Hepatocyte (in vitro differentiated cells): Measurements from ENCODE around the gene SF3B4.

Source experiments
- EZH2 ChIP-seq: fragments of 200-600 bp; sonication (generic); IDR thresholded peaks from 2 replicates; pipeline ENCODE4 v1.6.1; 2016; ENCODE audit warnings: antibody characterized with exemption, mild to moderate bottlenecking, borderline replicate concordance
- EZH2phosphoT487 ChIP-seq: fragments of 200-600 bp; sonication (generic); IDR thresholded peaks from one replicate; pipeline ENCODE4 v1.6.1; 2018; ENCODE audit warnings: antibody characterized with exemption, mild to moderate bottlenecking, low read depth, moderate library complexity; ENCODE audit not compliant: unreplicated experiment, severe bottlenecking
- TF ChIP-seq, protein P1 (sequence below): fragments of 200-600 bp; sonication (generic); IDR thresholded peaks from 2 replicates; pipeline ENCODE4 v1.5.1; 2016; ENCODE audit warnings: antibody characterized with exemption, mild to moderate bottlenecking; ENCODE audit not compliant: poor library complexity

DNA sequence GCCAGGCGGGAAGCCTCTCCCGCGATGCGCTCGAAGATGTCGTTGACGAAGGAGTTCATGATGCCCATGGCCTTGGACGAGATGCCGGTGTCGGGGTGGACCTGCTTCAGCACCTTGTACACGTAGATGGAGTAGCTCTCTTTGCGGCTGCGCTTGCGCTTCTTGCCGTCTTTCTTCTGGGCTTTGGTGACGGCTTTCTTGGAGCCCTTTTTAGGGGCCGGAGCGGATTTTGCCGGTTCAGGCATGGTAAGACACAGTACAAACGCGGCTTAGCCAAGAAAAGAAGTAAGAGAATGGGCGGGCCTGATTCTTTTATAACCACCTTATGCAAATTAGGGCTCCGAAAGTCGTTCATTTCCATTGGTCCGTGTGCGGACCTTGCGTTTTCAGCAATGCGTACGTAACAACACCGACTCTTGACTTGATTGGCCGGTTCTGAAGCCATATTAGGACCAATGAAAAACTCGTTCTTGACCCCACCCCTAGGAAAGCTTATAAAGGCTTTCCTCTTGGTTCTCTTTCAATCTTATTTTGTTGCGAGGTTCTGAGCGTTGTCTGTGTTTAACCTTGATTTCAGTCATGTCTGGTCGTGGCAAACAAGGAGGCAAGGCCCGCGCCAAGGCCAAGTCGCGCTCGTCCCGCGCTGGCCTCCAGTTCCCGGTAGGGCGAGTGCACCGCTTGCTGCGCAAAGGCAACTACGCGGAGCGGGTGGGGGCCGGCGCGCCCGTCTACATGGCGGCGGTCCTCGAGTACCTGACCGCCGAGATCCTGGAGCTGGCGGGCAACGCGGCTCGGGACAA, 41.0 kb downstream of the SF3B4 start:
- no peak for TF ChIP-seq EZH2phosphoT487
- TF ChIP-seq, protein P1, sequence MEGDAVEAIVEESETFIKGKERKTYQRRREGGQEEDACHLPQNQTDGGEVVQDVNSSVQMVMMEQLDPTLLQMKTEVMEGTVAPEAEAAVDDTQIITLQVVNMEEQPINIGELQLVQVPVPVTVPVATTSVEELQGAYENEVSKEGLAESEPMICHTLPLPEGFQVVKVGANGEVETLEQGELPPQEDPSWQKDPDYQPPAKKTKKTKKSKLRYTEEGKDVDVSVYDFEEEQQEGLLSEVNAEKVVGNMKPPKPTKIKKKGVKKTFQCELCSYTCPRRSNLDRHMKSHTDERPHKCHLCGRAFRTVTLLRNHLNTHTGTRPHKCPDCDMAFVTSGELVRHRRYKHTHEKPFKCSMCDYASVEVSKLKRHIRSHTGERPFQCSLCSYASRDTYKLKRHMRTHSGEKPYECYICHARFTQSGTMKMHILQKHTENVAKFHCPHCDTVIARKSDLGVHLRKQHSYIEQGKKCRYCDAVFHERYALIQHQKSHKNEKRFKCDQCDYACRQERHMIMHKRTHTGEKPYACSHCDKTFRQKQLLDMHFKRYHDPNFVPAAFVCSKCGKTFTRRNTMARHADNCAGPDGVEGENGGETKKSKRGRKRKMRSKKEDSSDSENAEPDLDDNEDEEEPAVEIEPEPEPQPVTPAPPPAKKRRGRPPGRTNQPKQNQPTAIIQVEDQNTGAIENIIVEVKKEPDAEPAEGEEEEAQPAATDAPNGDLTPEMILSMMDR: no peak
- TF ChIP-seq EZH2: no peak
